ENCODE data around the gene ENDOU.

The ENDOU gene

GRCh38 chr12:47735649-47736048 is 10.4 kb upstream of the ENDOU start:
- H3K4me3 ChIP-seq (ENCODE audit: low read depth, low read length) = no peak overlapping the region
- no peak for TF ChIP-seq CTCF (IDR thresholded peaks at IDR 0.05; ENCODE audit: low read depth, low read length, missing control alignments)
- in situ Hi-C loops (cut with HindIII; ENCODE audit: low sequenced_read_pairs) = no loop called here
- DNase-seq (ENCODE audit: low read depth) = no peak

- TF ChIP-seq CTCF (IDR thresholded peaks at IDR 0.05; ENCODE audit: low read depth, low read length, missing control alignments) = no peak
- DNase-seq (ENCODE audit: low read depth) = no peak
Measured at GRCh38 chr12:47734725-47735480, 9.6 kb upstream of the ENDOU start.

GRCh38 chr12:47733142-47733541 is 7.9 kb upstream of the ENDOU start:
- in situ Hi-C loops (cut with HindIII; ENCODE audit: low sequenced_read_pairs) = no loop called here

More at GRCh38 chr12:47734725-47735480, 9.6 kb upstream of the ENDOU start:
- no peak overlapping the region for H3K4me3 ChIP-seq (ENCODE audit: low read depth, low read length)
- in situ Hi-C loops (cut with HindIII; ENCODE audit: low sequenced_read_pairs) = no loop called here

GRCh38 chr12:47732504-47732903 is 7.2 kb upstream of the ENDOU start:
- DNase-seq (ENCODE audit: low read depth) = no peak
- no peak for TF ChIP-seq CTCF (IDR thresholded peaks at IDR 0.05; ENCODE audit: low read depth, low read length, missing control alignments)
- H3K4me3 ChIP-seq (ENCODE audit: low read depth, low read length) = no peak overlapping the region
- in situ Hi-C loops (cut with HindIII; ENCODE audit: low sequenced_read_pairs) = no loop called here

More at GRCh38 chr12:47733142-47733541, 7.9 kb upstream of the ENDOU start:
- DNase-seq (ENCODE audit: low read depth) = no peak
- no peak overlapping the region for H3K4me3 ChIP-seq (ENCODE audit: low read depth, low read length)
- no peak for TF ChIP-seq CTCF (IDR thresholded peaks at IDR 0.05; ENCODE audit: low read depth, low read length, missing control alignments)

- no peak for TF ChIP-seq CTCF (IDR thresholded peaks at IDR 0.05; ENCODE audit: low read depth, low read length, missing control alignments)
- in situ Hi-C loops (cut with HindIII; ENCODE audit: low sequenced_read_pairs) = no loop called here
- H3K4me3 ChIP-seq (ENCODE audit: low read depth, low read length) = no peak overlapping the region
- no peak for DNase-seq (ENCODE audit: low read depth)
Measured at GRCh38 chr12:47731723-47732122, 6.4 kb upstream of the ENDOU start.

- no peak overlapping the region for H3K4me3 ChIP-seq (ENCODE audit: low read depth, low read length)
- no peak for DNase-seq (ENCODE audit: low read depth)
- in situ Hi-C loops (cut with HindIII; ENCODE audit: low sequenced_read_pairs) = no loop called here
- TF ChIP-seq CTCF (IDR thresholded peaks at IDR 0.05; ENCODE audit: low read depth, low read length, missing control alignments) = no peak
Measured at GRCh38 chr12:47730341-47730744, 5.1 kb upstream of the ENDOU start.

Measured in astrocyte of the cerebellum (primary cell).